NCI-H2171 (cell line): ENCODE results near the gene LRBA.

Source experiments
- DNase-seq: peaks from one replicate; lab custom pipeline; 2025; lab: John Stamatoyannopoulos, UW

LRBA gene

GRCh38 chr4:150368667-150369066 is 646.4 kb downstream of the LRBA start:
- no peak for DNase-seq

- DNase-seq, result no peak
Measured at GRCh38 chr4:150367326-150367725, 647.8 kb downstream of the LRBA start.

GRCh38 chr4:150366487-150366999 is 648.5 kb downstream of the LRBA start:
- no peak for DNase-seq

- no peak for DNase-seq
Measured at GRCh38 chr4:150363721-150364688, 651.1 kb downstream of the LRBA start.

GRCh38 chr4:150358691-150359090 is 656.4 kb downstream of the LRBA start:
- DNase-seq, result no peak

GRCh38 chr4:150357829-150358228 is 657.3 kb downstream of the LRBA start:
- DNase-seq, result no peak

- no peak for DNase-seq
Measured at GRCh38 chr4:150355858-150356455, 659.1 kb downstream of the LRBA start.

GRCh38 chr4:150355418-150355817 is 659.7 kb downstream of the LRBA start:
- DNase-seq, result no peak

GRCh38 chr4:150354214-150354796 is 660.8 kb downstream of the LRBA start:
- no peak for DNase-seq

GRCh38 chr4:150348079-150348478 is 667.0 kb downstream of the LRBA start:
- DNase-seq, result no peak

- DNase-seq, result no peak
Measured at GRCh38 chr4:150345207-150345744, 669.8 kb downstream of the LRBA start.

- DNase-seq, result no peak
Measured at GRCh38 chr4:150343796-150344195, 671.3 kb downstream of the LRBA start.

GRCh38 chr4:150342945-150343344 is 672.1 kb downstream of the LRBA start:
- no peak for DNase-seq

GRCh38 chr4:150337734-150338133 is 677.4 kb downstream of the LRBA start:
- no peak for DNase-seq

GRCh38 chr4:150336676-150337412 is 678.2 kb downstream of the LRBA start:
- no peak for DNase-seq

GRCh38 chr4:150332961-150333360 is 682.1 kb downstream of the LRBA start:
- no peak for DNase-seq

GRCh38 chr4:150332086-150332485 is 683.0 kb downstream of the LRBA start:
- DNase-seq, result no peak

- no peak for DNase-seq
Measured at GRCh38 chr4:150329373-150329772, 685.7 kb downstream of the LRBA start.

- no peak for DNase-seq
Measured at GRCh38 chr4:150328496-150328895, 686.6 kb downstream of the LRBA start.

GRCh38 chr4:150327262-150327780 is 687.8 kb downstream of the LRBA start:
- no peak for DNase-seq

GRCh38 chr4:150325872-150326271 is 689.2 kb downstream of the LRBA start:
- no peak for DNase-seq
